OCI-LY7 (cell line): ENCODE results near the gene MBOAT2. TPM values are rescaled to one million over a fixed set of nuclear protein-coding genes. Genes with fewer than 3 reads are reported as not detected.
A peak's percentile ranks its signal among the peaks of the same experiment; 100 is the strongest.

Experiments used
- BruUV-seq: library from RNA; stranded (reverse); fragments of 400-500 nt; replicated peaks from 2 replicates; lab custom pipeline; 2021; lab: Mats Ljungman, UMichigan
- CTCF ChIA-PET: fragments of 300-600 bp; sonication (Branson Sonifier 250); formaldehyde crosslinking; loops from one replicate; lab custom pipeline; 2022; ENCODE audit warnings: antibody characterized with exemption; ENCODE audit not compliant: unreplicated experiment; lab: Charles Lee
- POLR2A ChIA-PET: fragments of 300-600 bp; sonication (Branson Sonifier 250); formaldehyde crosslinking; loops from one replicate; lab custom pipeline; 2022; ENCODE audit warnings: antibody characterized with exemption; lab: Charles Lee
- DNase-seq: peaks from one replicate; pipeline ENCODE4 v3.0.0-alpha.2; 2015; ENCODE audit warnings: low spot score
- H2AFZ ChIP-seq: fragments of 200-600 bp; sonication (generic), shearing (Covaris generic); 2 replicates; pipeline ENCODE4 v1.6.1; 2014; ENCODE audit warnings: mild to moderate bottlenecking, antibody characterized with exemption, low read length, moderate library complexity
- H3K27ac ChIP-seq: fragments of 200-600 bp; sonication (generic); 2 replicates; pipeline ENCODE4 v1.5.1; 2014; ENCODE audit warnings: mixed run types, low read depth, mild to moderate bottlenecking, moderate library complexity, low read length, inconsistent platforms; ENCODE audit not compliant: poor library complexity, severe bottlenecking
- H3K36me3 ChIP-seq: fragments of 200-600 bp; sonication (generic); 2 replicates; pipeline ENCODE4 v1.6.1; 2014; ENCODE audit warnings: mild to moderate bottlenecking, antibody characterized with exemption, low read length, moderate library complexity, mixed read lengths; ENCODE audit not compliant: insufficient read depth
- H3K4me1 ChIP-seq: fragments of 200-600 bp; sonication (generic); 2 replicates; pipeline ENCODE4 v1.5.1; 2014; ENCODE audit warnings: mild to moderate bottlenecking, low read length; ENCODE audit not compliant: insufficient read depth, poor library complexity, severe bottlenecking
- H3K4me2 ChIP-seq: fragments of 200-600 bp; sonication (generic); 2 replicates; pipeline ENCODE4 v1.6.1; 2014; ENCODE audit warnings: mild to moderate bottlenecking, low read length
- H3K4me3 ChIP-seq: fragments of 200-600 bp; sonication (generic); 2 replicates; pipeline ENCODE4 v1.5.1; 2014; ENCODE audit warnings: mild to moderate bottlenecking, low read depth, low read length; ENCODE audit not compliant: poor library complexity, severe bottlenecking
- H3K79me2 ChIP-seq: fragments of 200-600 bp; sonication (generic); 2 replicates; pipeline ENCODE4 v1.6.1; 2016; ENCODE audit warnings: low read depth, mild to moderate bottlenecking, low read length, moderate library complexity, mixed read lengths; ENCODE audit not compliant: insufficient read depth
- H3K9me2 ChIP-seq: fragments of 200-600 bp; sonication (generic); 2 replicates; pipeline ENCODE4 v1.6.1; 2016; ENCODE audit warnings: mild to moderate bottlenecking, low read length, mixed read lengths; ENCODE audit not compliant: insufficient read depth
- H3K9me3 ChIP-seq: fragments of 200-600 bp; sonication (generic); 2 replicates; pipeline ENCODE4 v1.6.1; 2014; ENCODE audit warnings: mild to moderate bottlenecking, mixed run types, low read length, mixed read lengths
- H4K20me1 ChIP-seq: fragments of 200-600 bp; sonication (generic); 2 replicates; pipeline ENCODE4 v1.6.1; 2014; ENCODE audit warnings: mild to moderate bottlenecking, antibody characterized with exemption, low read length, moderate library complexity, mixed read lengths; ENCODE audit not compliant: insufficient read depth
- CTCF ChIP-seq: fragments of 200-600 bp; sonication (generic); conservative IDR thresholded peaks from 2 replicates; pipeline ENCODE4 v1.5.1; 2014; ENCODE audit warnings: mild to moderate bottlenecking, antibody characterized with exemption, low read length, moderate library complexity, mixed read lengths
- EZH2phosphoT487 ChIP-seq: fragments of 200-600 bp; sonication (generic); IDR thresholded peaks from 2 replicates; pipeline ENCODE4 v1.6.1; 2018; ENCODE audit warnings: low read depth, borderline replicate concordance, mild to moderate bottlenecking, mixed run types, antibody characterized with exemption, low read length, moderate library complexity, mixed read lengths
- intact Hi-C: fragments of 100-400 bp; cut with micrococcal nuclease; formaldehyde crosslinking; loops from one replicate; pipeline ENCODE4 v1.10.0; 2022; ENCODE audit not compliant: unreplicated experiment
- total RNA-seq, 2 experiments: library from RNA; depleted of rRNA in 1 of 2; stranded (reverse); fragments of >200 nt in 1 of 2; shearing (Covaris generic) in 1 of 2; gene quantifications; 2 replicates each; pipeline ENCODE4 v1.2.3, GENCODE V29; 2014 to 2022

MBOAT2 gene
- total RNA-seq, 2 experiments from 2014 or later = 0.28 to 0.93 TPM

GRCh38 chr2:8886876-8887275 lies 116.6 kb downstream of the MBOAT2 start:
- no peak for DNase-seq
- BruUV-seq = no TSS peak
- H4K20me1 ChIP-seq = no peaks in the 10 kb centered on the region
- H3K4me1 ChIP-seq = peaks cover 19% of the 10 kb centered on the region
- H3K9me3 ChIP-seq = no peaks in the 10 kb centered on the region
- no peak overlapping the region for H2AFZ ChIP-seq
- ChIA-PET POLR2A (interaction anchor here (0.6 to 0.9 kb wide), 2 partner anchors 18 to 88 kb away, joined by 3 read pairs; no protein-coding TSS in a partner anchor), CTCF (no interaction called here)
- H3K4me3 ChIP-seq = no peak overlapping the region
- no peaks in the 10 kb centered on the region for H3K79me2 ChIP-seq
- TF ChIP-seq EZH2phosphoT487 (no peak), CTCF (no peak)
- no peak overlapping the region for H3K27ac ChIP-seq
- no peak overlapping the region for H3K4me2 ChIP-seq
- H3K36me3 ChIP-seq = no peaks in the 10 kb centered on the region
- no peaks in the 10 kb centered on the region for H3K9me2 ChIP-seq
- intact Hi-C loops = no loop called here

- intact Hi-C loops = no loop called here
- no peak overlapping the region for H3K27ac ChIP-seq
- ChIA-PET CTCF (no interaction called here), POLR2A (interaction anchor here (0.6 to 0.9 kb wide), 2 partner anchors 19 to 1882 kb away, joined by 3 read pairs; no protein-coding TSS in a partner anchor)
- no peaks in the 10 kb centered on the region for H3K36me3 ChIP-seq
- H4K20me1 ChIP-seq = no peaks in the 10 kb centered on the region
- H3K4me1 ChIP-seq = peaks cover 19% of the 10 kb centered on the region
- H3K9me3 ChIP-seq = no peaks in the 10 kb centered on the region
- H3K79me2 ChIP-seq = no peaks in the 10 kb centered on the region
- no peak overlapping the region for H2AFZ ChIP-seq
- BruUV-seq = no TSS peak
- no peaks in the 10 kb centered on the region for H3K9me2 ChIP-seq
- TF ChIP-seq EZH2phosphoT487 = no peak
- TF ChIP-seq CTCF = no peak
- H3K4me3 ChIP-seq = no peak overlapping the region
- H3K4me2 ChIP-seq = no peak overlapping the region
- DNase-seq = no peak
Observed at GRCh38 chr2:8886202-8886518, 117.3 kb downstream of the MBOAT2 start.

GRCh38 chr2:8885449-8886201 lies 117.9 kb downstream of the MBOAT2 start:
- H3K36me3 ChIP-seq = no peaks in the 10 kb centered on the region
- DNase-seq = peak; percentile 51
- H3K27ac ChIP-seq = no peak overlapping the region
- no peaks in the 10 kb centered on the region for H3K9me3 ChIP-seq
- H3K4me1 ChIP-seq = peaks cover 19% of the 10 kb centered on the region
- no peaks in the 10 kb centered on the region for H4K20me1 ChIP-seq
- ChIA-PET CTCF (no interaction called here), POLR2A (interaction anchor here (0.6 to 0.9 kb wide), 2 partner anchors 19 to 1881 kb away, joined by 3 read pairs; no protein-coding TSS in a partner anchor)
- no peaks in the 10 kb centered on the region for H3K79me2 ChIP-seq
- no peaks in the 10 kb centered on the region for H3K9me2 ChIP-seq
- H3K4me3 ChIP-seq = no peak overlapping the region
- intact Hi-C loops = no loop called here
- H3K4me2 ChIP-seq = peak overlapping the region; percentile 28; the same call in 1 of the 2 replicates
- no peak overlapping the region for H2AFZ ChIP-seq
- no peak for TF ChIP-seq CTCF
- no peak for TF ChIP-seq EZH2phosphoT487
- no TSS peak for BruUV-seq
